HG02763 (cell line): ENCODE results near the gene NOS1AP.
"Not testable (repeated sequence)": the region's sequence is repeated elsewhere in the genome, so short reads cannot be mapped to it uniquely, and the experiment has no call there.

ENCODE experiments used
- ATAC-seq: cut with Tn5 transposase; IDR thresholded peaks from one replicate; pipeline ENCODE4 v1.9.1; 2021; ENCODE audit warnings: mild to moderate bottlenecking, moderate library complexity; ENCODE audit not compliant: unreplicated experiment

Gene NOS1AP

GRCh38 chr1:162056579-162056978 lies 12.9 kb upstream of the NOS1AP start:
- no peak for ATAC-seq

GRCh38 chr1:162059721-162060120 lies 9.8 kb upstream of the NOS1AP start:
- no peak for ATAC-seq

- no peak for ATAC-seq
Measured at GRCh38 chr1:162060314-162060713, 9.2 kb upstream of the NOS1AP start.

GRCh38 chr1:162062542-162063015 lies 6.9 kb upstream of the NOS1AP start:
- ATAC-seq: no peak

GRCh38 chr1:162065016-162065415 lies 4.5 kb upstream of the NOS1AP start:
- no peak for ATAC-seq

GRCh38 chr1:162066836-162067235 lies 2.7 kb upstream of the NOS1AP start:
- not testable (repeated sequence) for ATAC-seq

- ATAC-seq: no peak
Measured at GRCh38 chr1:162067466-162067865, 2.0 kb upstream of the NOS1AP start.

- ATAC-seq: no peak
Measured at GRCh38 chr1:162068301-162068700, 1.2 kb upstream of the NOS1AP start.

- ATAC-seq: no peak
Measured at GRCh38 chr1:162070094-162070748, 730 bp downstream of the NOS1AP start.

GRCh38 chr1:162070825-162071224 lies 1.3 kb downstream of the NOS1AP start:
- no peak for ATAC-seq

- ATAC-seq: no peak
Measured at GRCh38 chr1:162072740-162073139, 3.2 kb downstream of the NOS1AP start.

GRCh38 chr1:162074276-162075005 lies 5.0 kb downstream of the NOS1AP start:
- ATAC-seq: no peak

GRCh38 chr1:162075862-162076261 lies 6.4 kb downstream of the NOS1AP start:
- no peak for ATAC-seq

GRCh38 chr1:162077648-162078299 lies 8.3 kb downstream of the NOS1AP start:
- no peak for ATAC-seq

GRCh38 chr1:162079030-162079429 lies 9.5 kb downstream of the NOS1AP start:
- no peak for ATAC-seq

- no peak for ATAC-seq
Measured at GRCh38 chr1:162080472-162081015, 11.1 kb downstream of the NOS1AP start.

GRCh38 chr1:162081316-162081715 lies 11.8 kb downstream of the NOS1AP start:
- no peak for ATAC-seq

GRCh38 chr1:162082080-162082479 lies 12.6 kb downstream of the NOS1AP start:
- ATAC-seq: not testable (repeated sequence)

GRCh38 chr1:162083273-162083672 lies 13.8 kb downstream of the NOS1AP start:
- no peak for ATAC-seq

GRCh38 chr1:162085991-162086390 lies 16.5 kb downstream of the NOS1AP start:
- no peak for ATAC-seq

GRCh38 chr1:162087111-162087510 lies 17.6 kb downstream of the NOS1AP start:
- no peak for ATAC-seq

- ATAC-seq: no peak
Measured at GRCh38 chr1:162087574-162087973, 18.1 kb downstream of the NOS1AP start.
